HFFc6 (cell line): ENCODE results near the gene MRPL33. TPM values are rescaled to one million over a fixed set of nuclear protein-coding genes. Genes with fewer than 3 reads are reported as not detected.

Experiments
- DNase-seq: peaks from one replicate; pipeline ENCODE4 v3.0.0-alpha.2; 2018
- H3K27ac Mint-ChIP-seq: 2 replicates; pipeline ENCODE4 v1.8.0; 2020; ENCODE audit warnings: mild to moderate bottlenecking, mixed read lengths
- H3K27me3 Mint-ChIP-seq: 2 replicates; pipeline ENCODE4 v1.8.0; 2021; ENCODE audit warnings: mild to moderate bottlenecking, moderate library complexity, mixed read lengths; ENCODE audit not compliant: insufficient read depth
- H3K36me3 Mint-ChIP-seq: 2 replicates; pipeline ENCODE4 v1.8.0; 2021; ENCODE audit warnings: low read depth, mixed read lengths
- H3K4me1 Mint-ChIP-seq: 2 replicates; pipeline ENCODE4 v1.8.0; 2020; ENCODE audit warnings: low read depth, mixed read lengths
- H3K4me3 Mint-ChIP-seq: 2 replicates; pipeline ENCODE4 v1.8.0; 2020; ENCODE audit warnings: mild to moderate bottlenecking, moderate library complexity, mixed read lengths
- H3K9me3 Mint-ChIP-seq: 2 replicates; pipeline ENCODE4 v1.8.0; 2020; ENCODE audit warnings: mild to moderate bottlenecking, mixed read lengths
- CTCF ChIP-seq: fragments of 200-600 bp; sonication (generic); IDR thresholded peaks from 2 replicates; pipeline ENCODE4 v1.5.0; 2021; ENCODE audit warnings: antibody characterized with exemption, mild to moderate bottlenecking
- total RNA-seq, 6 experiments: library from RNA; stranded (reverse); fragmentation: NEBNext Ultra II Directional; extraction: Animal tissue kit (Norgen Biotek cat#: 25700); gene quantifications; 2 replicates in 1 of 6; 3 replicates in 5 of 6; pipeline ENCODE4 v1.2.3, GENCODE V29; 2021

Gene MRPL33
- total RNA-seq, 6 experiments from 2014 or later, result 106 to 151 (median 128) TPM

- H3K9me3 Mint-ChIP-seq, result no peaks in the 10 kb centered on the region
- no peak for TF ChIP-seq CTCF
- peaks cover 2% of the 10 kb centered on the region; the same call in 1 of the 2 replicates for H3K27me3 Mint-ChIP-seq
- H3K4me1 Mint-ChIP-seq, result peaks cover 35% of the 10 kb centered on the region
- H3K27ac Mint-ChIP-seq, result no peak overlapping the region; the same call in 1 of the 2 replicates
- H3K4me3 Mint-ChIP-seq, result no peak overlapping the region
- no peak for DNase-seq
- H3K36me3 Mint-ChIP-seq, result peaks cover 51% of the 10 kb centered on the region
Measured at GRCh38 chr2:27781496-27781895, 10.0 kb downstream of the MRPL33 start.

GRCh38 chr2:27782701-27783100, 11.2 kb downstream of the MRPL33 start:
- TF ChIP-seq CTCF, result no peak
- H3K9me3 Mint-ChIP-seq, result no peaks in the 10 kb centered on the region
- DNase-seq, result no peak
- peaks cover 3% of the 10 kb centered on the region for H3K27me3 Mint-ChIP-seq
- H3K36me3 Mint-ChIP-seq, result peaks cover 44% of the 10 kb centered on the region
- no peak overlapping the region for H3K27ac Mint-ChIP-seq
- H3K4me3 Mint-ChIP-seq, result no peak overlapping the region
- peaks cover 23% of the 10 kb centered on the region for H3K4me1 Mint-ChIP-seq

GRCh38 chr2:27790796-27791195, 19.3 kb downstream of the MRPL33 start:
- Mint-ChIP-seq H3K27me3 (peaks cover 2% of the 10 kb centered on the region; the same call in 1 of the 2 replicates), H3K27ac (no peak overlapping the region), H3K36me3 (peaks cover 25% of the 10 kb centered on the region), H3K9me3 (no peaks in the 10 kb centered on the region), H3K4me3 (no peak overlapping the region), H3K4me1 (peaks cover 39% of the 10 kb centered on the region)
- no peak for DNase-seq
- no peak for TF ChIP-seq CTCF

- H3K4me3 Mint-ChIP-seq, result peak overlapping the region; percentile 7; the same call in 1 of the 2 replicates
- H3K27me3 Mint-ChIP-seq, result peaks cover 1% of the 10 kb centered on the region; the same call in 1 of the 2 replicates
- peaks cover 59% of the 10 kb centered on the region for H3K4me1 Mint-ChIP-seq
- H3K27ac Mint-ChIP-seq, result peak overlapping the region; percentile 87
- no peak for TF ChIP-seq CTCF
- peaks cover 38% of the 10 kb centered on the region for H3K36me3 Mint-ChIP-seq
- peak; percentile 57 for DNase-seq
- no peaks in the 10 kb centered on the region for H3K9me3 Mint-ChIP-seq
Measured at GRCh38 chr2:27792759-27793158, 21.2 kb downstream of the MRPL33 start.

GRCh38 chr2:27795093-27795834, 23.7 kb downstream of the MRPL33 start:
- H3K4me3 Mint-ChIP-seq, result no peak overlapping the region
- H3K4me1 Mint-ChIP-seq, result peaks cover 84% of the 10 kb centered on the region
- peaks cover 35% of the 10 kb centered on the region for H3K36me3 Mint-ChIP-seq

More at GRCh38 chr2:27795093-27795834, 23.7 kb downstream of the MRPL33 start:
- Mint-ChIP-seq H3K9me3 (no peaks in the 10 kb centered on the region), H3K27ac (peak overlapping the region; percentile 89), H3K27me3 (peaks cover 1% of the 10 kb centered on the region; the same call in 1 of the 2 replicates)
- no peak for DNase-seq
- no peak for TF ChIP-seq CTCF
